Measurements from ENCODE around the gene IFNL4. TPM values are rescaled to one million over a fixed set of nuclear protein-coding genes. Genes with fewer than 3 reads are reported as not detected.
"Not testable (repeated sequence)": the region's sequence is repeated elsewhere in the genome, so short reads cannot be mapped to it uniquely, and the experiment has no call there.

The IFNL4 gene
- total and polyA plus RNA-seq, 2 of the 13 experiments (the other 11 are each of a cell fraction or from before 2014, with no cell fraction given) = not detected

DNA sequence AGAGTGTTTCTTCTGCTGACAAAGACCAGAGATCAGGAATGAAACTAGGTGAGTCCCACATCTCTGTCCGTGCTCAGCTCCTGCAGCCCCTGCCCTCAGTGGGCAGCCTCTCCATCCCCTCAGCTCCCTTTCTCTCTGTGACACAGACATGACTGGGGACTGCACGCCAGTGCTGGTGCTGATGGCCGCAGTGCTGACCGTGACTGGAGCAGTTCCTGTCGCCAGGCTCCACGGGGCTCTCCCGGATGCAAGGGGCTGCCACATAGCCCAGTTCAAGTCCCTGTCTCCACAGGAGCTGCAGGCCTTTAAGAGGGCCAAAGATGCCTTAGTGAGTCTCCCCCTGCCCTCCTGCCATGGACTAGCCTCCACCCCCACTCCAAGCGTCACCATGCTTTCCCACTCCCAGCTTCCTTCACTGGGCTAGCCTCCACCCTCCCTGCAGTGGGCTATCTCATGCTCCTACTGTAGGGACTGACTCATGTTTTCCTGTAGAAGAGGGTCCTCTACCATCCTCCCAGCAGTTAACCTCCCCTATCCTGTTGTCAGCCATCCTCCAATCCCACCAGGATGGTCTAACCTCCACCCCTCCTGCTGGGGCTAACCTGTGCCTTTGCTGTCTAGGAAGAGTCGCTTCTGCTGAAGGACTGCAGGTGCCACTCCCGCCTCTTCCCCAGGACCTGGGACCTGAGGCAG lies 20.0 kb upstream of the IFNL4 start:
- intact Hi-C loops (cut with micrococcal nuclease; ENCODE audit: unreplicated experiment); H3K36me3 ChIP-seq (replicated peaks in 1 of 2; ENCODE audit: control insufficient read depth in 1 of 2, insufficient read depth in 2 of 2, low read length in 2 of 2); FAIRE-seq; H2AFZ ChIP-seq (ENCODE audit: low read length); DNase-seq (ENCODE audit: low spot score); ATAC-seq; CTCF ChIA-PET (ENCODE audit: low intra/inter-chr PET ratio, low total read pairs); BruUV-seq (replicated peaks); H3K9me3 ChIP-seq (ENCODE audit: low read length); H3K9ac ChIP-seq (ENCODE audit: insufficient read depth, low read depth, low read length); H3K4me2 ChIP-seq (ENCODE audit: low read depth, low read length); H3K4me3 ChIP-seq (replicated peaks in 1 of 3; ENCODE audit: insufficient read depth in 1 of 3, low read depth in 2 of 3, low read length in 3 of 3); H3K79me2 ChIP-seq (ENCODE audit: insufficient read depth, low read length); H3K27me3 ChIP-seq (ENCODE audit: control insufficient read depth in 1 of 2, insufficient read depth in 2 of 2, low read length in 2 of 2); H3K4me1 ChIP-seq (ENCODE audit: insufficient read depth, low read length); H4K20me1 ChIP-seq (ENCODE audit: insufficient read depth, low read length); H3K27ac ChIP-seq (ENCODE audit: extremely low read length, insufficient read depth, low read length); POLR2A ChIA-PET; in situ Hi-C loops (cut with HindIII; ENCODE audit: extremely low pct_ligation_motif_present, low pct_unique_long_range_greater_than_20kb): not testable (repeated sequence)
- 42% methylated on average over 3 of the region's 10 CpGs for WGBS (ENCODE audit: low lambda C conversion rate)

- H3K27me3 ChIP-seq (ENCODE audit: control insufficient read depth in 1 of 2, insufficient read depth in 2 of 2, low read length in 2 of 2); BruUV-seq (replicated peaks); H3K9me3 ChIP-seq (ENCODE audit: low read length); intact Hi-C loops (cut with micrococcal nuclease; ENCODE audit: unreplicated experiment); H3K27ac ChIP-seq (ENCODE audit: extremely low read length, insufficient read depth, low read length); CTCF ChIA-PET (ENCODE audit: low intra/inter-chr PET ratio, low total read pairs); H4K20me1 ChIP-seq (ENCODE audit: insufficient read depth, low read length); POLR2A ChIA-PET; H2AFZ ChIP-seq (ENCODE audit: low read length); H3K4me2 ChIP-seq (ENCODE audit: low read depth, low read length); DNase-seq (ENCODE audit: low spot score); in situ Hi-C loops (cut with HindIII; ENCODE audit: extremely low pct_ligation_motif_present, low pct_unique_long_range_greater_than_20kb); H3K36me3 ChIP-seq (replicated peaks in 1 of 2; ENCODE audit: control insufficient read depth in 1 of 2, insufficient read depth in 2 of 2, low read length in 2 of 2); H3K4me1 ChIP-seq (ENCODE audit: insufficient read depth, low read length); H3K4me3 ChIP-seq (replicated peaks in 1 of 3; ENCODE audit: insufficient read depth in 1 of 3, low read depth in 2 of 3, low read length in 3 of 3); H3K9ac ChIP-seq (ENCODE audit: insufficient read depth, low read depth, low read length); H3K79me2 ChIP-seq (ENCODE audit: insufficient read depth, low read length): not testable (repeated sequence)
- WGBS (ENCODE audit: low lambda C conversion rate) = no CpG with 5 or more reads among the region's 1 CpG
- peak; percentile 84 for FAIRE-seq
- peak; percentile 89 for ATAC-seq
Observed at GRCh38 chr19:39268085-39268484, 19.4 kb upstream of the IFNL4 start, which contains the start of gene IFNL2. IFNL2 (plus strand) TSS chr19:39268396; CDS start chr19:39268569, 173 bp downstream.

All from HepG2 (cell line).